Right lobe of liver (tissue), 4 donors: ENCODE data around the gene ATXN1L.

Experiments used
- POLR2A ChIP-seq: fragments of 450-650 bp; IDR thresholded peaks from one replicate; pipeline ENCODE4 v1.6.1; 2017; ENCODE audit warnings: antibody characterized with exemption, mild to moderate bottlenecking
- TF ChIP-seq, protein P1 (sequence below), 4 donors: fragments of 200-600 bp in 3 of 4; fragments of 450-650 bp in 1 of 4; IDR thresholded peaks; one replicate each; pipeline versions ENCODE4 v1.5.1 to v1.8.0; 2016 to 2022; ENCODE audit warnings: antibody characterized with exemption in 4 of 4, mild to moderate bottlenecking in 2 of 4
- donor health status: DM: no; HTN: no; CAD: no.
- donor health status: DM: no; HTN: no; CAD: no.
- donor health status: DM: no; HTN: yes; CAD: no.

GRCh38 chr16:71893888-71894228 is 48.1 kb downstream of the ATXN1L start:
- TF ChIP-seq, protein P1, sequence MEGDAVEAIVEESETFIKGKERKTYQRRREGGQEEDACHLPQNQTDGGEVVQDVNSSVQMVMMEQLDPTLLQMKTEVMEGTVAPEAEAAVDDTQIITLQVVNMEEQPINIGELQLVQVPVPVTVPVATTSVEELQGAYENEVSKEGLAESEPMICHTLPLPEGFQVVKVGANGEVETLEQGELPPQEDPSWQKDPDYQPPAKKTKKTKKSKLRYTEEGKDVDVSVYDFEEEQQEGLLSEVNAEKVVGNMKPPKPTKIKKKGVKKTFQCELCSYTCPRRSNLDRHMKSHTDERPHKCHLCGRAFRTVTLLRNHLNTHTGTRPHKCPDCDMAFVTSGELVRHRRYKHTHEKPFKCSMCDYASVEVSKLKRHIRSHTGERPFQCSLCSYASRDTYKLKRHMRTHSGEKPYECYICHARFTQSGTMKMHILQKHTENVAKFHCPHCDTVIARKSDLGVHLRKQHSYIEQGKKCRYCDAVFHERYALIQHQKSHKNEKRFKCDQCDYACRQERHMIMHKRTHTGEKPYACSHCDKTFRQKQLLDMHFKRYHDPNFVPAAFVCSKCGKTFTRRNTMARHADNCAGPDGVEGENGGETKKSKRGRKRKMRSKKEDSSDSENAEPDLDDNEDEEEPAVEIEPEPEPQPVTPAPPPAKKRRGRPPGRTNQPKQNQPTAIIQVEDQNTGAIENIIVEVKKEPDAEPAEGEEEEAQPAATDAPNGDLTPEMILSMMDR (IDR thresholded peaks at IDR 0.05), result no peak
- TF ChIP-seq POLR2A, result no peak
